HK-2 (cell line): ENCODE results near the gene VGLL4.
"Not testable (repeated sequence)": the region's sequence is repeated elsewhere in the genome, so short reads cannot be mapped to it uniquely, and the experiment has no call there.

ENCODE experiments used
- DNase-seq: peaks from one replicate; pipeline ENCODE4 v3.0.0-alpha.2; 2018; ENCODE audit not compliant: unreplicated experiment

VGLL4 gene

DNA sequence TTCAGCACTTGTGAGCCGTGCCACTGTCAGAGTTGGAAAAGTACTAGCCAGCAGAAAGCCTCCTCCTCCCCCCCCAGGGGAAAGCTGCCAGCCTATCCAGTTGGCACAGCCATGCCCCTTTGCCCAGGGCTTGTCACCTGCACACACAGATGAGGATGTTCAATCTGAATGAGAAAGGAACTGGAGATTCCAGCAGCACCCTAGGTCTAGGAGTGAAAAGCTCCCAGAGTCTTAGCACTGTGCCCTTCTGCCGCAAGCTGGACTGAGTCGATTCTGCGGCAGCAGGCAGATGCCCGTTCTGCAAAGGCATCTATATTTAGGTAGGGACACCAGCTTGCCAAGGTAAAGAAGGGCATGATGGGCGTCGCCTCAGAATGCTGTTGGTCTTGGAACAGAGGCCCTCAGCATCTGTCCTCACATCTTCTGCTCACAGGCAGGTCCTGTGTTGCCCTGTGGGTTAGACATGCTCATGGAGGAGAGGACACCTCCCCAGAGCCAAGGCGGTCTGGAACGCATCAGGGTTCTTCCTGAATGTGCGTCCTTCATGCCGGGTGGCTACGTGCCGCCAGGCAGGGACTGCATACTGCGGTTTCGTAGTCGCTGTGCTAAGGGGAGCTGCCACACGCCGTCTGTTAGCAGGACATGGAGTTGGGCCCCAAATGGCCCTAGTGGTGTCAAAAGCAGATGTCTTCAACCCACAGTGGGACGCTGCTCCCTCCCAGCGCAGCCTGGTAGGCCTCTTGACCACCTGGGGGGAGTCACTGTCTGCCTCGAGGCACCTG lies 109.5 kb downstream of the VGLL4 start:
- no peak for DNase-seq

- DNase-seq, result no peak
Observed at GRCh38 chr3:11532931-11533391, 110.8 kb downstream of the VGLL4 start.

- DNase-seq, result no peak
Observed at GRCh38 chr3:11530153-11530721, 113.5 kb downstream of the VGLL4 start.

- no peak for DNase-seq
Observed at GRCh38 chr3:11529281-11529680, 114.4 kb downstream of the VGLL4 start.

GRCh38 chr3:11526121-11526520 lies 117.6 kb downstream of the VGLL4 start:
- DNase-seq, result not testable (repeated sequence)

- DNase-seq, result no peak
Observed at GRCh38 chr3:11523572-11524101, 120.1 kb downstream of the VGLL4 start.

GRCh38 chr3:11522953-11523571 lies 120.7 kb downstream of the VGLL4 start:
- DNase-seq, result no peak

- no peak for DNase-seq
Observed at GRCh38 chr3:11522398-11522715, 121.4 kb downstream of the VGLL4 start.

GRCh38 chr3:11521167-11521566 lies 122.5 kb downstream of the VGLL4 start:
- no peak for DNase-seq

DNA sequence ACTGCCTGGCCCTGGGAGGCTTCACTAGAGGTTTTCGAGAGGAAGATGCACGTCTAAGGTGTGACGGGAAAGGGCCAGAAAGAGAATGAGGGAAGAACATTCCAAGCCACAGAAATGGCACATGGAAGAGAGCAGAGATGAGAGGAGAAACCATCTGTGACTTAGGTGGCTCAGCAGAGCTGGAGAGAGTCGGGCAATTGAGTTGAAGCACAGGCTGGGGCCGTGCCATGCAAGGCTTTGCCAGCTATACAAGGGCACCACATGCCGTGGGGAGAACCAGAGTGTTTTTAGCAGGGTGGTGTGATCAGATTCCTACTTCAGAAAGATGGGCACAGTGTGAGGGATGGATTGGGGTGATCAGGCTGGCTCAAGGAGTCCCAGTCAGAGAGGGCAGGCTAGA lies 126.1 kb downstream of the VGLL4 start:
- DNase-seq, result no peak

- DNase-seq, result peak; percentile 60
Observed at GRCh38 chr3:11514191-11514821, 129.4 kb downstream of the VGLL4 start.

DNA sequence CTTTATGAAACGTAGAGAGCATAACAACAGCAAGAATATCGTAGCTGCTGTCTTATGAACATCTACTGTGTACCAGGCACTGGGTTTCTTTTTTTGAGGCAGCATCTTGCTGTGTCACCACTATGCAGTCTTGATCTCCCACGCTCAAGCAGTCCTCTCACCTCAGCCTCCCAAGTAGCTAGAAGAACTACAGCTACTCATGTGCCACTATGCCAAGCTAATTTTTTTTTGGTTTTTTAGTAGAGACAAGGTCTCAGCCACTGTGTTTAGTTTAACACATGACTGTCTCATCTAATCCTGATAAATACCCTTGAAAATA lies 129.9 kb downstream of the VGLL4 start:
- no peak for DNase-seq

- not testable (repeated sequence) for DNase-seq
Observed at GRCh38 chr3:11513125-11513816, 130.4 kb downstream of the VGLL4 start.

DNA sequence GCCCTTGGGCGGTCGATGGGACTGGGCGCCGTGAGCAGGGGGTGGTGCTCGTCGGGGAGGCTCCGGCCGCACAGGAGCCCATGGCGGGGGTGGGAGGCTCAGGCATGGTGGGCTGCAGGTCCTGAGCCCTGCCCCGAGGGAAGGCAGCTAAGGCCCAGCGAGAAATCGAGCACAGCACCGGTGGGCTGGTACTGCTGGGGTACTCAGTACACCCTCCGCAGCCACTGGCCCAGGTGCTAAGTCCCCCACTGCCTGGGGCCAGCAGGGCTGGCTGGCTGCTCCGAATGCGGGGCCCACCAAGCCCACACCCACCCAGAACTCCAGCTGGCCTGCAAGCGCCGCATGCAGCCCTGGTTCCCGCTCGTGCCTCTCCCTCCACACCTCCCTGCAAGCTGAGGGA lies 132.1 kb downstream of the VGLL4 start:
- not testable (repeated sequence) for DNase-seq

- no peak for DNase-seq
Observed at GRCh38 chr3:11510356-11510755, 133.4 kb downstream of the VGLL4 start.

GRCh38 chr3:11510001-11510340 lies 133.7 kb downstream of the VGLL4 start:
- DNase-seq, result no peak

DNA sequence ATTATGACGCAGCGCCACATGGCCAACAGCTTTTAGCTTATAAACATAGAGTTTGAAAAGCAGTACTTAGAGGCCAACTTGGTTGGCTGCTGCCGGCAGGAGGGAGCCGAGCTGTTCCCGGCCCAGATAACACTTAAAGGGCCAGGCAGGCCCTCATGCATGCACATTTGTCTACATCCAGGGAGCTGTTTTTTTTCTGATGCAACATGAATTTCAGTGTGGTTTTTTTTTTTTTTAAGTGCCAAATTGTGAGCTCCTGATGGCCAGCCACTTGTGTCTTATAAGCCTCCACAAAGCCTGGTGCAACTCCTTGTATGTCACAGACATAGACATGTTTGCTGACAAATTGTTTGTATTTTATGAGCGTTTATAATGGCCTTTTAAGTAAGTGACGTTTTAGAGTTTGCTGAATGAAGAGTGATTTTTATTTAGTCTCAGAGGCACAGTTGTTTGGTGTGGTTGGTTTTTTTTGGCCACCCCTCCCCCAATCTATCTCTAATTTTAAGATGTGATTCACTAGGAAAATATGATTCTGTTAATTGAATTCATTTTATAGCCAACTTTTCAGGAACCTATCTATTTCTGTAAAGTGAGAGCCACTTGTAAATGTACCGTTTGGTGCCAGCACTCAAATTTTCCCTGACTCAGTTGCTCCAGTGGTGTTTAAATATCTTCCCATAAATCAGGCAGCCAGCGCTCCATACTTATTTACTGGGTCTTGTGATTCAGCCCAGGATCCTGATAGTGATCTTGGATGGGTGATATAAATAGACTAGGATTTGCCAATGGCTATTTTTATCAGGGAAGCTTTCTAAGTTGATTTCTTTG lies 134.3 kb downstream of the VGLL4 start:
- DNase-seq, result no peak

DNA sequence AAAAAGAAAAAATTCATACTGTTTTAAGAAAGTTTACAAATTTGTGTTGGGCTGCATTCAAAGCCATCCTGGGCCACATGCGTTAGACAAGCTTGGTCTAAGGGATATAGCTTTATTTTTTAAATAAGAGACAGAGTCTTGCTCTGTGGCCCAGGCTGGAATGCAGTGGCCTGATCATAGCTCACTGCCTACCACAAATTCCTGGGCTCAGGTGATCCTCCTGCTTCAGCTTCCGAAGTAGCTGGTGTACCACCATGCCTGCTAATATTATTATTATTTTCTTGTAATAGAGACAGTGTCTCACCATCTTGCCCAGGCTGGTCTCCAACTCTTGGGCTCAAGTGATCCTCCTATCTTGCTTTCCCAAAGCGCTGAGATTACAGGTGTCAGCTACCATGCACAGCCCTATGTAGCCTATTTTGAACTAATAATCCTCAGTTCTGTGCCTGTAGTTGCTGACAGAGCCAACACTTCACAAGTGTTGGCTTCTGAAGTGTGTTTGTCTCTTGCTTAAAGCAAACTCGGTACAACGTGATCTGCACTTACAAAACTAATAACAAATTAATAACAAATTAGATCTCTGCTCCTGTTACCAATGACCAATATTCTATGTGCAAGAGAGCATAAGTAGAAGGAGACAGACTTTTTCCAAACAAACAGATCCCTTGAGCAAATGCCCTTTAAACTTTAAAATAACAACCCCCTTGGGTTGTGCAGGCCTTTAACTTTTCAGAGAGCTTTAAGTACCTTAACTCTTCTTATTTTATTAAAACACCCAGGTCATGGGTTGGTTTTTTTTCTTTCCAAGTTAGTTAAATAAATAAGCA lies 135.2 kb downstream of the VGLL4 start:
- DNase-seq, result no peak

DNA sequence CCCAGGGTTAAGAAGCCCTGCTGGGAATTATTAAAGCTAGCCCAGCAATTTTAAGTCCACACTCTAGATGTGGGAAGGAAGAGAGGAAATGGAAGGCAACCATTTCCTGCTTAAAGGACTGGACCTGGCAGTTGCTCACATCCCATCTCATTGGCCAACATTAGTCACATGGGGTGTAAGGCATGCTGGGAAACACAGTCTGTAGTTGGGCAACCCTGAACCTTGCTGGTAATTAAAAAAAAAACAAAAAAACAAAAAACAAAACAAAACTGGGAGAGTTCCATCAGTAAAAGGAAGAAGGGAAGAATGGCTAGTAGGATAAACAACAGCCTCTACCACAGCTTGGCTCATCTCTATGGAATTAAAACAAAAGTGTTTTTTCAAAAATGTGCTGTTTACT lies 136.0 kb downstream of the VGLL4 start:
- DNase-seq, result no peak
